Activated CD8-positive, alpha-beta T cell treated with anti-CD3 and anti-CD28 coated beads for 36 hours (primary cell): ENCODE measurements around the gene CCDC174. TPM values are rescaled to one million over a fixed set of nuclear protein-coding genes. Genes with fewer than 3 reads are reported as not detected.

ENCODE experiments used
- ATAC-seq: fragments of 200-7000 bp; cut with Tn5 transposase; one replicate; pipeline ENCODE4 v1.10.0; 2021; ENCODE audit warnings: mild to moderate bottlenecking, moderate library complexity
- CTCF ChIA-PET: fragments of 350-600 bp; sonication (Branson Sonifier 250); formaldehyde crosslinking; loops from one replicate; lab custom pipeline; 2021; ENCODE audit warnings: antibody characterized with exemption; lab: Charles Lee
- POLR2A ChIA-PET: fragments of 350-600 bp; sonication (Branson Sonifier 250); formaldehyde crosslinking; loops from one replicate; lab custom pipeline; 2021; ENCODE audit warnings: antibody characterized with exemption; lab: Charles Lee
- DNase-seq: peaks from one replicate; pipeline ENCODE4 v3.0.0-alpha.2; 2020
- H3K27ac Mint-ChIP-seq: one replicate; pipeline ENCODE4 v1.8.0; 2021; ENCODE audit warnings: mild to moderate bottlenecking, mixed read lengths
- H3K27me3 Mint-ChIP-seq: one replicate; pipeline ENCODE4 v1.8.0; 2021; ENCODE audit warnings: mixed read lengths
- H3K36me3 Mint-ChIP-seq: one replicate; pipeline ENCODE4 v1.8.0; 2021; ENCODE audit warnings: low read depth, mixed read lengths
- H3K4me1 Mint-ChIP-seq: one replicate; pipeline ENCODE4 v1.8.0; 2021; ENCODE audit warnings: low read depth, mixed read lengths
- H3K4me3 Mint-ChIP-seq: one replicate; pipeline ENCODE4 v1.8.0; 2021; ENCODE audit warnings: mild to moderate bottlenecking, moderate library complexity, mixed read lengths
- H3K9me3 Mint-ChIP-seq: one replicate; pipeline ENCODE4 v1.8.0; 2021; ENCODE audit warnings: mixed read lengths
- CTCF ChIP-seq: fragments of 200-600 bp; IDR thresholded peaks from one replicate; pipeline ENCODE4 v1.8.0; 2022; ENCODE audit warnings: antibody characterized with exemption, mild to moderate bottlenecking
- intact Hi-C: fragments of 100-400 bp; cut with micrococcal nuclease; formaldehyde crosslinking; loops from one replicate; pipeline ENCODE4 v1.10.0; 2022
- total RNA-seq, 2 experiments: library from RNA; stranded (reverse); gene quantifications; one replicate each; pipeline ENCODE4 v1.2.3, GENCODE V29; 2021

Gene CCDC174
- total RNA-seq, 2 experiments from 2014 or later: 14.2 to 16.2 TPM

- intact Hi-C loops: no loop called here
- no peaks in the 10 kb centered on the region for H3K9me3 Mint-ChIP-seq
- no peak overlapping the region for H3K4me3 Mint-ChIP-seq
- DNase-seq (no peak), ATAC-seq (no peak)
- H3K27me3 Mint-ChIP-seq: peaks cover 8% of the 10 kb centered on the region
- ChIA-PET CTCF (no interaction called here), POLR2A (no interaction called here)
- no peak overlapping the region for H3K27ac Mint-ChIP-seq
- H3K4me1 Mint-ChIP-seq: no peaks in the 10 kb centered on the region
- TF ChIP-seq CTCF: no peak
- no peaks in the 10 kb centered on the region for H3K36me3 Mint-ChIP-seq
Observed at GRCh38 chr3:14619605-14620004, 32.0 kb upstream of the CCDC174 start.

GRCh38 chr3:14620512-14620911 is 31.1 kb upstream of the CCDC174 start:
- POLR2A ChIA-PET: interaction anchor here (0.6 kb wide), 1 partner anchor 222 kb away, joined by 3 read pairs; no protein-coding TSS in a partner anchor
- intact Hi-C loops: no loop called here
- H3K27ac Mint-ChIP-seq: no peak overlapping the region
- DNase-seq (no peak), ATAC-seq (no peak)
- H3K4me1 Mint-ChIP-seq: no peaks in the 10 kb centered on the region
- TF ChIP-seq CTCF: no peak
- no peak overlapping the region for H3K4me3 Mint-ChIP-seq
- H3K36me3 Mint-ChIP-seq: no peaks in the 10 kb centered on the region
- peaks cover 8% of the 10 kb centered on the region for H3K27me3 Mint-ChIP-seq
- CTCF ChIA-PET: no interaction called here
- H3K9me3 Mint-ChIP-seq: no peaks in the 10 kb centered on the region

- no peak for TF ChIP-seq CTCF
- DNase-seq (no peak), ATAC-seq (no peak)
- H3K4me1 Mint-ChIP-seq: no peaks in the 10 kb centered on the region
- no peak overlapping the region for H3K4me3 Mint-ChIP-seq
- no peaks in the 10 kb centered on the region for H3K36me3 Mint-ChIP-seq
- ChIA-PET CTCF (interaction anchor here (1.2 kb wide), 1 partner anchor 23 kb away, joined by 3 read pairs; no protein-coding TSS in a partner anchor), POLR2A (no interaction called here)
- H3K27ac Mint-ChIP-seq: no peak overlapping the region
- H3K27me3 Mint-ChIP-seq: peaks cover 6% of the 10 kb centered on the region
- intact Hi-C loops: no loop called here
- no peaks in the 10 kb centered on the region for H3K9me3 Mint-ChIP-seq
Observed at GRCh38 chr3:14621093-14621492, 30.5 kb upstream of the CCDC174 start.

- intact Hi-C loops: no loop called here
- ChIA-PET POLR2A (no interaction called here), CTCF (interaction anchor here (1.1 kb wide), 1 partner anchor 12 kb away, joined by 3 read pairs; no protein-coding TSS in a partner anchor)
- Mint-ChIP-seq H3K27me3 (peaks cover 6% of the 10 kb centered on the region), H3K4me1 (no peaks in the 10 kb centered on the region), H3K27ac (no peak overlapping the region), H3K4me3 (no peak overlapping the region), H3K36me3 (no peaks in the 10 kb centered on the region), H3K9me3 (no peaks in the 10 kb centered on the region)
- ATAC-seq (no peak), DNase-seq (no peak)
- TF ChIP-seq CTCF: no peak
Observed at GRCh38 chr3:14622368-14622767, 29.2 kb upstream of the CCDC174 start.

- Mint-ChIP-seq H3K4me1 (no peaks in the 10 kb centered on the region), H3K9me3 (no peaks in the 10 kb centered on the region), H3K27ac (no peak overlapping the region), H3K36me3 (no peaks in the 10 kb centered on the region), H3K27me3 (peaks cover 6% of the 10 kb centered on the region), H3K4me3 (no peak overlapping the region)
- DNase-seq (no peak), ATAC-seq (no peak)
- intact Hi-C loops: no loop called here
- ChIA-PET CTCF (interaction anchor here (1.1 kb wide), 1 partner anchor 11 kb away, joined by 3 read pairs; no protein-coding TSS in a partner anchor), POLR2A (no interaction called here)
- no peak for TF ChIP-seq CTCF
Observed at GRCh38 chr3:14623569-14624051, 28.0 kb upstream of the CCDC174 start.
